ENCODE results near the gene SMC3. TPM values are rescaled to one million over a fixed set of nuclear protein-coding genes. Genes with fewer than 3 reads are reported as not detected.

The SMC3 gene
- total and polyA plus RNA-seq, 2 experiments from 2014 or later: 40.8 to 53.5 TPM

DNA sequence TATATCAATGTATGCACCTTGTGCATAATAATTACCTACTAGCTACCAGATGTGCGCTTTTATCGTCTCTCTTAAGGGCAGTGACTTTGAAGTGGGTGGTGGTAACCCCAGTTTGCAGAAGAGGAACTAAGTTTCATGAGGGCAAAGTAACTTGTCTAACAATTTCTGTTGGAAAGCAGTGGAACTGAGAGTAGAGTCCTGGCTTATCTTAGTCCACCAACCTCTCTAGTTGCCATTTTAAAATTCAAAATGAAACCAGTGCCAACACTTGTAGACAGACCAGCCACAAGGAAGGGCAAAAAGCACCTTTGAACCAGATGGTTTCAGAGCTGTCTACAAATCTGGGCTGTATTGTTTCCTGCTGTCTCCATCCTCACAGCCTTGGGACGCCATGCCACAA lies 44.6 kb downstream of the SMC3 start:
- Histone ChIP-seq H3K27ac (no peak overlapping the region), H3K4me2 (no peak overlapping the region), H2AFZ (no peak overlapping the region), H4K20me1 (ENCODE audit: insufficient read depth, poor library complexity, severe bottlenecking) (no peaks in the 10 kb centered on the region), H3K4me3 (no peak overlapping the region), H3K4me1 (ENCODE audit: insufficient read depth) (no peaks in the 10 kb centered on the region), H3K79me2 (no peaks in the 10 kb centered on the region), H3K9me2 (replicated peaks; ENCODE audit: insufficient read depth) (no peaks in the 10 kb centered on the region), H3K9me3 (ENCODE audit: low read depth) (no peaks in the 10 kb centered on the region), H3K36me3 (replicated peaks; ENCODE audit: insufficient read depth, low read depth) (no peaks in the 10 kb centered on the region), H3K27me3 (no peaks in the 10 kb centered on the region)
- no peak for DNase-seq (ENCODE audit: low spot score)
- TF ChIP-seq, protein P1, sequence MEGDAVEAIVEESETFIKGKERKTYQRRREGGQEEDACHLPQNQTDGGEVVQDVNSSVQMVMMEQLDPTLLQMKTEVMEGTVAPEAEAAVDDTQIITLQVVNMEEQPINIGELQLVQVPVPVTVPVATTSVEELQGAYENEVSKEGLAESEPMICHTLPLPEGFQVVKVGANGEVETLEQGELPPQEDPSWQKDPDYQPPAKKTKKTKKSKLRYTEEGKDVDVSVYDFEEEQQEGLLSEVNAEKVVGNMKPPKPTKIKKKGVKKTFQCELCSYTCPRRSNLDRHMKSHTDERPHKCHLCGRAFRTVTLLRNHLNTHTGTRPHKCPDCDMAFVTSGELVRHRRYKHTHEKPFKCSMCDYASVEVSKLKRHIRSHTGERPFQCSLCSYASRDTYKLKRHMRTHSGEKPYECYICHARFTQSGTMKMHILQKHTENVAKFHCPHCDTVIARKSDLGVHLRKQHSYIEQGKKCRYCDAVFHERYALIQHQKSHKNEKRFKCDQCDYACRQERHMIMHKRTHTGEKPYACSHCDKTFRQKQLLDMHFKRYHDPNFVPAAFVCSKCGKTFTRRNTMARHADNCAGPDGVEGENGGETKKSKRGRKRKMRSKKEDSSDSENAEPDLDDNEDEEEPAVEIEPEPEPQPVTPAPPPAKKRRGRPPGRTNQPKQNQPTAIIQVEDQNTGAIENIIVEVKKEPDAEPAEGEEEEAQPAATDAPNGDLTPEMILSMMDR (IDR thresholded peaks at IDR 0.05; ENCODE audit: poor library complexity): no peak
- TF ChIP-seq EZH2phosphoT487 (IDR thresholded peaks at IDR 0.05; ENCODE audit: low read depth, severe bottlenecking, unreplicated experiment) (no peak), EZH2 (IDR thresholded peaks at IDR 0.05; ENCODE audit: borderline replicate concordance) (no peak)
- WGBS (ENCODE audit: low lambda C conversion rate, missing lambda C conversion rate): 94% methylated on average over 3 of the region's 3 CpGs

DNA sequence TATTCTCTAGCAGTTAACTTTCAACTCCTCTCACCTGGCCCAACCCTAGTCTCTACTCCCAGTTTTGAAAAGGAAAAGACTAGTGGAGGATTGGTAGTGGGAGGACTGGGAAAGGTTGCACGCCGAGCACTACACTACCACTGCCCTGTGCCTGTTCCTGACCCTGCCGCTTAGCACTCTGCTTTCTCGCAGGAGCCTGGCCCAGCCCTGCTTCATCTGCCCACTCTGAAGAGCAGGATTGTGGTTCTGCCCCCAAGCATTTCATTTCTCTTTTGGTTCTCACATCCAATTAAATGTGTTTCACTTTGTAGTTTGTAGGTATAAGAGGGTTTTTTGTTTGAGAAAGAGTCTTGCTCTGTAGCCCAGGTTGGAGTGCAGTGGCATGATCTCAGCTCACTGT lies 45.1 kb downstream of the SMC3 start:
- 94% methylated on average over 4 of the region's 4 CpGs for WGBS (ENCODE audit: low lambda C conversion rate, missing lambda C conversion rate)

DNA sequence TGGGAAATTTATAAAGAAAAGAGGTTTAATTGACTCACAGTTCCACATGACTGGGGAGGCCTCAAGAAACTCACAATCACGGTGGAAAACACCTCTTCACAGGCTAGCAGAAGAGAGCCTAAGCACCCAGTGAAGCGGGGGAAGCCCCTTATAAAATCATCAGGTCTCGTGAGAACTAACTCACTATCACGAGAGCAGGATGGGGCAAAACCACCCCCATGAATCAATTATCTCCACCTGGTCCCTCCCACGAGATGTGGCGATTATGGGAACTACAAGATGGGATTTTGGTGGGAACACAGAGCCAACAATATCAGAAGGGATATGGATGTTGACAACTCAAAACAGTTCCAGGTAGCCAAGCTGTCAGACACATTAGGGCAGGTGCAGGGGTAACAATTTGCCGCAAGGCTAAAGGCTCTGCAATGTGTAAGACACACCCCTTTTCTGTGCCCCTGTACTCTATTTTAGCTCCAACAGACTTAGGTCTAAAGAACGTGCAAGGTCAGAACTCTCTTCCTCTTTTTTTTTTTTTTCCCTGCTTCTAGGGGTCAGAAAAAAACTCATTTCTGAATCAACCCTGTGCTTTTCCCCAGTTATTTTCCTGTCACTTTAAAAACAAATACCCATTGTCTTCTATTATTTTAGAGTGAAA lies 46.0 kb downstream of the SMC3 start:
- WGBS (ENCODE audit: low lambda C conversion rate, missing lambda C conversion rate): 87% methylated on average over 8 of the region's 8 CpGs
- no peak overlapping the region for H3K4me3 ChIP-seq
- no peak overlapping the region for H2AFZ ChIP-seq

More for the DNA sequence above, 45.1 kb downstream of the SMC3 start:
- no peaks in the 10 kb centered on the region for H3K79me2 ChIP-seq
- H4K20me1 ChIP-seq (ENCODE audit: insufficient read depth, poor library complexity, severe bottlenecking): no peaks in the 10 kb centered on the region
- H3K4me2 ChIP-seq: no peak overlapping the region
- H3K36me3 ChIP-seq (replicated peaks; ENCODE audit: insufficient read depth, low read depth): no peaks in the 10 kb centered on the region
- TF ChIP-seq EZH2 (IDR thresholded peaks at IDR 0.05; ENCODE audit: borderline replicate concordance) (no peak), EZH2phosphoT487 (IDR thresholded peaks at IDR 0.05; ENCODE audit: low read depth, severe bottlenecking, unreplicated experiment) (no peak)
- TF ChIP-seq, protein P1 (IDR thresholded peaks at IDR 0.05; ENCODE audit: poor library complexity): no peak
- DNase-seq (ENCODE audit: low spot score): no peak
- H3K4me3 ChIP-seq: no peak overlapping the region
- no peak overlapping the region for H3K27ac ChIP-seq
- H3K9me2 ChIP-seq (replicated peaks; ENCODE audit: insufficient read depth): no peaks in the 10 kb centered on the region
- no peaks in the 10 kb centered on the region for H3K27me3 ChIP-seq
- no peaks in the 10 kb centered on the region for H3K4me1 ChIP-seq (ENCODE audit: insufficient read depth)
- no peaks in the 10 kb centered on the region for H3K9me3 ChIP-seq (ENCODE audit: low read depth)
- H2AFZ ChIP-seq: no peak overlapping the region

DNA sequence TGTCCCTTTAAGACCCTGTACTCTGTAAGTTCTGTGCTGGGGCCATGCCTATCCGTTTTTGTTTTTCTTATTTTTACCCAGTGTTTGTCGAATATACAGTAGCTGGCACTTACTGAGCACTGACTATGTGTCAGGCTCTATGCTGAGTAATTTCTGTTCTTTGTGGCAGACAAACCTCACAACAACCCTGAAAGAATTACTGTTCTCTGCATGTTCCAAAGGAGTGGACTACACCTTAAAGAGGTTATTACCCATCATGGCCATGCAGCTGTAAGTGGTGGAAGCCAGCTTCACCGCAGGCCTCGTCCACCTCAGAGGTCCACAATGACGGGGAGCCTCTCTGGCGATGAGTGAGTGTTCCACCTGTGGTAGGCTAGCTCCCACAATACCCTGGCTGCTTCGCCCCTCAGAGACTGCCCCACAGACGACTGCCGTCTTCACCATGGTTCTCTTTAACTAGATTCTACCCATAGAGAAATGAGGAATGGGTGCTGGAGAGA lies 46.6 kb downstream of the SMC3 start:
- no peaks in the 10 kb centered on the region for H3K4me1 ChIP-seq (ENCODE audit: insufficient read depth)
- no peaks in the 10 kb centered on the region for H4K20me1 ChIP-seq (ENCODE audit: insufficient read depth, poor library complexity, severe bottlenecking)
- no peaks in the 10 kb centered on the region for H3K9me3 ChIP-seq (ENCODE audit: low read depth)
- no peaks in the 10 kb centered on the region for H3K27me3 ChIP-seq
- DNase-seq (ENCODE audit: low spot score): no peak
- no peak overlapping the region for H3K27ac ChIP-seq
- no peaks in the 10 kb centered on the region for H3K9me2 ChIP-seq (replicated peaks; ENCODE audit: insufficient read depth)
- TF ChIP-seq, protein P1 (IDR thresholded peaks at IDR 0.05; ENCODE audit: poor library complexity): no peak
- TF ChIP-seq EZH2 (IDR thresholded peaks at IDR 0.05; ENCODE audit: borderline replicate concordance) (no peak), EZH2phosphoT487 (IDR thresholded peaks at IDR 0.05; ENCODE audit: low read depth, severe bottlenecking, unreplicated experiment) (no peak)
- WGBS (ENCODE audit: low lambda C conversion rate, missing lambda C conversion rate): 95% methylated on average over 9 of the region's 9 CpGs
- no peaks in the 10 kb centered on the region for H3K36me3 ChIP-seq (replicated peaks; ENCODE audit: insufficient read depth, low read depth)
- no peak overlapping the region for H3K4me2 ChIP-seq
- no peak overlapping the region for H3K4me3 ChIP-seq
- no peaks in the 10 kb centered on the region for H3K79me2 ChIP-seq
- H2AFZ ChIP-seq: no peak overlapping the region

More for the DNA sequence above, 46.0 kb downstream of the SMC3 start:
- no peak for DNase-seq (ENCODE audit: low spot score)
- Histone ChIP-seq H4K20me1 (ENCODE audit: insufficient read depth, poor library complexity, severe bottlenecking) (no peaks in the 10 kb centered on the region), H3K4me1 (ENCODE audit: insufficient read depth) (no peaks in the 10 kb centered on the region), H3K79me2 (no peaks in the 10 kb centered on the region), H3K36me3 (replicated peaks; ENCODE audit: insufficient read depth, low read depth) (no peaks in the 10 kb centered on the region), H3K27ac (no peak overlapping the region), H3K4me2 (no peak overlapping the region), H3K9me3 (ENCODE audit: low read depth) (no peaks in the 10 kb centered on the region), H3K27me3 (no peaks in the 10 kb centered on the region), H3K9me2 (replicated peaks; ENCODE audit: insufficient read depth) (no peaks in the 10 kb centered on the region)
- no peak for TF ChIP-seq EZH2phosphoT487 (IDR thresholded peaks at IDR 0.05; ENCODE audit: low read depth, severe bottlenecking, unreplicated experiment)

Measured in hepatocyte (in vitro differentiated cells).